GM21381 (cell line): ENCODE data around the gene SLC25A19.

Experiments
- ATAC-seq: cut with Tn5 transposase; IDR thresholded peaks from one replicate; pipeline ENCODE4 v1.9.1; 2021; ENCODE audit warnings: mild to moderate bottlenecking, moderate library complexity; ENCODE audit not compliant: unreplicated experiment

Gene SLC25A19

DNA sequence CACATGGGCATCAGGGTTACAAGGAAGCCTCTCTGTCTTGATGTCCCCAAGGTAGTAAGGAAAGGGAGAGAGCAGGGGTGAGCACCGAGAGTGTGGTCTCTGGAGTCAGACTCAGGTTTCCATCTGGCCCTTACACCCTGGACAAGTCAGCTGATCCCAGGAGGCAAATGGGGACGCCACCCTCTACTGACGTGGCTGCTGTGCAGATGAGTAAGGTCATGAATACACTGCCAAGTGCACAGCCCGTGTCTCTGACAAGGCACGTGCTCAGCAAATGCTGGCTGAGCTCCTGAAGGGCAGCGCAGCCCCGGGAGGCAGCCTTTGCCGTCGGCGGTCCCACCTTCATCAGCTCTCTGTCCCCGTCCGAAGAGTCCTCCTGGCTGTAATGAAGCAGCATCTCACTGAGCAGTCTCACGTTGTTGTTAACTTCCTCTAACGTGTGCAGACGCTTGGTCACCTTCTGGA is 47.2 kb downstream of the SLC25A19 start:
- no peak for ATAC-seq

DNA sequence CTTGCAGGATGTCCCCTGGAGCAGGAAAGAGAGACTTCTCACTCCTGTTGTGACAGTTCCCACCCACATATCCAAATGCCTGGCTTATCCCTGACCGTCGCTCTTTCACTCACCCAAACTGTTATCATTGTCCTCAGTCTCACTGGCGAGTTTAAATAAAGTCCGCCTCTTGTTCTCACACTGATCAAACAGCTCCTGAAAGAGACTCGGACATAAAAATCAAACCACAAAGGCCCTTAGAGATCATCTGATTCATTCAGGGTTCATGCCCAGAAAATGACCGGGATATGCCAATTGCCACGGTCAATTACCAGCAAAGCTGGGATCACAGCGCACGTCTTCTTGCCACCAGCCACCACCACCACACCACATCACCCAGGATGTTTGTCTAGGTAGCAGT is 47.7 kb downstream of the SLC25A19 start:
- ATAC-seq = no peak

DNA sequence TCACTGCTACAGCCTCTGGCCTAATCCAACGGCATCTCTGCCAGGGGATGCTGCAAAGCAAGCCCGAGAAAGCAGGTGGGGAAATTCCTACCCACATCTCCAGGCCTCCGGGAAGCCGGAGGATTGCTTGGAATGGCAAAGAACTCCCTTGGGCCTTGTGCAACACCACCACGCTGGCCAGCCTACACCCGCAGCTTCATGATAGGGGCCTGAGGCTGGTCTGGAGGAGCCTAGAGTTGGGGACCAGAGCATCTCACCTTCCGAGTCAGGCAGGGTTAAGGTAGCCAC is 48.1 kb downstream of the SLC25A19 start:
- ATAC-seq = no peak

DNA sequence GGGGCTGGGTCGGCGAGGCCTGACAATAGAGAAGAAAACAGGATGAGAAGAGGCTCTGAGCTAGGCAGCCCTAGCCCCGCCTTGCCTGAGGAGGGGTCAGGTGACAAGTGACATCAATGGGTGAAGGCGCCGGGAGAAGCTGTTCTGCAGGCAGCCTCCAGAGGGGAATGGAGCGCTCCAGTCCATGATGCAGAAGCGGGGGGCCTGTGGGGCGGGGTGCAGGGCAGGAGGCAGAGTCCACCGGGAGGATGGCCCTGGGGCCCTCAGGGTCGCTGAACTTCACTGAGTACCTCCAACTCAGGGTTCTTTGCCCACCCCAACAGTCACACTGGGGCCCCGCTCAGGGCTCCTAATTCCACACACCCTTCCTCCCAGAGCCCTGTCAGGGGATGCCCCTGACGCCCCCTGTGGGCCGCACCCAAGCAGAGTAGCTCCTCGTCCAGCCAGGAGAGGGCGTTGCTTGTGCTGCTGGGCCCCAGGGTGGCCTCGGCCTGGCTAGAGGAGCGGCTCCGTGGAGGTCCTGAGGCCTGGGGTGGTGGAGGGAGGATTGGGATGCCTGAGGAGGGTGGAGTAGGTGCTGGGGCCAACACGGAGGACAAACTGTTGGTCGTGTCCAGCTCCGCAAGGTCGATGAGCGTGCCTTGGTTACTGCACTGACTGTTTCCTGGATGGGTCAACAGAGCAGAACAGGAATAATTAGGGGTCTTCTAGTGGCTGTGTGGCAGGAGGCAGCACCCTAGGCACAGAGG is 48.7 kb downstream of the SLC25A19 start:
- ATAC-seq = no peak

GRCh38 chr17:75239778-75240393 is 49.3 kb downstream of the SLC25A19 start:
- no peak for ATAC-seq

DNA sequence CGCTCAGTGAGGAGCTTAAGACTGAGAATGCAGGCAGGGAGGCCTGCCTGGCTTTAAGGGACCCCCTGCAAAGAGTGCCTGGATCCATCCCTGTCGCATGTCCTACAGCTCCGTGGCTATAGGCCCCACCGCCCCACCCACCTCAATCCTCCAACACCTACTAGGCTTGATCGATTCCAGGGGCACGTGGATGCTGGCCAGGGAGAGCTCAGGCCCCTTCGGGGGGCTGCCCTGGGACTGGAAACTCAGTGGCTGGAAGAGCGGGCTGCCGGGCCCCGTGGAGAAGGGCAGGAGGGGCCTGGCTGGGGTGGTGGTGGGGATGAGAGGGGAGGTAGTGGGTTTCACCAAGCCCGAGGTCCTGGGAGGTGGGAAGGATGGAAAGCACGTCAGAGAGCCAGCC is 50.0 kb downstream of the SLC25A19 start:
- ATAC-seq = no peak

DNA sequence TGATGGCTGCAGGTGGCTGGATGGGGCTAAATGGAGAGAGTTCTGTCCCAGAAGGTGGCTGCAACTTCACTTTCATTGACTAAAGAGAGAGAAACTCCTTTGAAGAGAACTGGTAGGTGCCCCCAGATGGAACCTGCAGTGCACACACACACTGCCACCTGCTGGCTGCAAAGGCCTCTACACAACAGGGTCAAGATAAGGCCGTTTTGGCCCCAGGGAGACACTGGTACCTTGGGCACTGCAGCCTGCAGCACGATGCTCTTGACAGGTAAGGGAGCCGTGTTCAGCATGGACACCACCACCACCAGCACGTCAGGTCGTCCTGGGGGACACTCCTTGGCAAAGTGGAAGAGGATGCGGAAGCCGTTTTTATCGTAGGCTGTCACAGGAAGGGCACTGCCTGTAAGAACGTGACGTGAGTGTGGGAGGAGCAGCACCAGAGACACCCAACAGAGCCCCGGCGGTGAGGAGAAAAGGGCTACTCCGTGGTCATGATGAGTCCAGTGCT is 50.5 kb downstream of the SLC25A19 start:
- ATAC-seq = no peak

DNA sequence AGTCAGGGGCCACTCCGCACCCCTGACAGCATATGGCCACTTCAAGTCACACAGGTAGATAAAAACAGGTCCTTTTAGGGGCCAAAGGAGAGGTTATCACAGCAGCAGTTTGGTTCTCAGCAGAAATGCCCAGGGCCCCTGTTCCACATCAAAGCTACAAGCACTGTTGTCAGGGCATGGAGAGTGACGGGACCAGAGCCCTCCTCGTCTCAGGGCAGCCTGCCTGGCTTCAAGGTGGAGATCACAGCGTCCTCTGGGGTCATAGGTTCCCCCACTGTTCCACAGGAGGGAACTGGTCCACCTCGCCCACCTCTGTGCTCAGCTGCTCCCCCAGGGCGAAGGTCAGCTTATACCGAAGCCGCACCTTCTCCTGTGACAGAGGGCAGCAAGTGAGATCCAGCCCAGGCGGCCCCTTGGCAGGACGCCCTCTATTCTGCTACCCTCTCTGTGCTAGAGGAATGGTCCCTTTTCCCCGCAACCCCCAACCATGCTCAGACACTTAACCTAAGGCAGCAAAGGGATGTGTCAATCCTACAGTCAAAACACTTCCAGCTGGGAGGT is 51.1 kb downstream of the SLC25A19 start:
- no peak for ATAC-seq

DNA sequence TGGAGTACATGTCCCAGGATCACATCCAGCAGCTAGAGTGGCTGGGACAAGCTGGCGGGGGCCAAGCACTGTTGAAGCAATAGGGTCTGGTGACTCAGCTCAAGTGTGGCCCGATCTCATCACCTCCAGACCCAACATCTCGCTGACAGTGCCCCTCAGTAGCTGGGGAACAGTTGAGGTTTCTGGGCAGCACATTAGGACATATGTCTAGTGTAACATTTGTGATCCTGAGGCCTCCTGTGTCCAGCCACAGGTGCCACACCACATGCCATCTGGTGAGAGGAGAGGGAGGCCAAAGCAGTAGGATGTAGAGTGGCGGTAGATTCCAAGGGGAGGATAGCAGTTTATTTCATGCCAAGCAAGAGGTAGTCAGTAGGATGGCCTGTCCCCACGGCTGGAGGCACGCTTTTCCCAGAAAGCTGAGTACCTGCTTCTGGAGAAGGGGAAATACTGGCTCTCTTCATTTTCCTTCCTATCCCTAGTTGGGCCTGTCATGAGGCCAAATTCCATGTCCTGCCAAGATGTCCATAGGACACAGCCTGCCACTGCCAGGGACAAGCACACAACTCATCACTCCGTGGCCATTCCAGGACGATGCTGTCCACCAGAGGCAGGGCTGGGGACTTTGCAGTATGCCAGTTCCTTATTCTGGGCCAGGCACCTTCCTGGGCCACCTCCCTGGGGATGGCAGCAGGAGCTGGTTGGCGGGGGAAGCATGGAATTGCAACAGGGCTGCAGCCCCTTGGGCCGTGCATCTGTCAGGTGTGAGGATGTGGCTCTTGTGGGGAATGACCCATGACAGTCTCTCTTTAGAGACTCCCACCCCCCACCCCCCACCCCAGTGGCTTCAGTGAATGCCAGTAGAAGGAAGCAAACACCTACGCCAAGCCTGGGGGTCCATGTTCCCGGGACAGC is 51.9 kb downstream of the SLC25A19 start:
- ATAC-seq = no peak

GRCh38 chr17:75232786-75233185 is 56.4 kb downstream of the SLC25A19 start:
- ATAC-seq = no peak

DNA sequence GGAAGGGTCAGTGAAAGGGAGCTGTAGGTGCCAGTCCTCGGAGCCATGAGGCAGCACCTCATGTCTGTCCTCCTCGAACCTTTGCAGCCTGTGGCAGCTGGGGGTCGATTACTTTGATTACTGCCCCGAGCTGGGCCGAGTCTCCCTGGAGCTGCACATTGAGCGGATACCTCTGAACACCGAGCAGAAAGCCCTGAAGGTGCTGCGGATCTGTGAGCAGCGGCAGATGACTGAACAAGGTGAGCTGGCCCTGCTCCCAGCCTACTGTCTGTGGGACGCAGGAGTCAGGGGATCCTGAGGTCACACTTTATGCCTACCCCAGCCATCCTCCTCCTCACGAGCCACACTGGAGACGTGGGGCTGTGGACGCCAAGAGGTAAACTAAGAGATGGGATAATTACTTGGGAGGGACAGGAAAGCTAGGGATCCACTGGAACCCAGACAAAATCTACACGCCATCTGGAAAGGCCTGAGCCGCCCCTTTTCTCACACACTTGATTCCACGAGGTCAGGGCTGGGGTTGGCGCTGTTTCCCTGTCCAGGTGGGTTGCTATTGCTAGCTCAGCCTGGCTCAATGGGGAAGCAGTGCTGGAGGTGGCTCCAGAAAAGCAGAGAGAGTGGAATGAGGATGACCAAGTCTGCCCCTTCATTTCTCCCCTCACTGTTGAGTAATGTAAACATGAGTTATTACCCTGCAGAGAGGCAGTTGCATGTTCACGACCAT is 57.3 kb downstream of the SLC25A19 start:
- no peak for ATAC-seq

DNA sequence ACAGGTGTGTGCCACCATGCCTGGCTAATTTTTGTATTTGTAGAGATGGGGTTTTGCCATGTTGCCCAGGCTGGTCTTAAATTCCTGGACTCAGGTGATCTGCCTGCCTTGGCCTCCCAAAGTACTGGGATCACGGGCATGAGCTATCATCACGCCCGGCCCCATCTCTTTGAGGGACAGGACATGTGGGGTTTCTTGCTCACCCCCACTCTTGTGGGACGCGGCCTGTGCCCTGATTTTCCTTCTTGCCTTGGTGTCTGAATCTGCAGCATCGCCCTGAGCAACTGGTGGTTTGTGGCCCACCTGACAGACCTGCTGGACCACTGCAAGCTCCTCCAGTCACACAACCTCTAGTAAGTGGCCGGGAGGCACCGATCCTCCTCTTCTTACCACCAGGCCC is 58.2 kb downstream of the SLC25A19 start:
- no peak for ATAC-seq

DNA sequence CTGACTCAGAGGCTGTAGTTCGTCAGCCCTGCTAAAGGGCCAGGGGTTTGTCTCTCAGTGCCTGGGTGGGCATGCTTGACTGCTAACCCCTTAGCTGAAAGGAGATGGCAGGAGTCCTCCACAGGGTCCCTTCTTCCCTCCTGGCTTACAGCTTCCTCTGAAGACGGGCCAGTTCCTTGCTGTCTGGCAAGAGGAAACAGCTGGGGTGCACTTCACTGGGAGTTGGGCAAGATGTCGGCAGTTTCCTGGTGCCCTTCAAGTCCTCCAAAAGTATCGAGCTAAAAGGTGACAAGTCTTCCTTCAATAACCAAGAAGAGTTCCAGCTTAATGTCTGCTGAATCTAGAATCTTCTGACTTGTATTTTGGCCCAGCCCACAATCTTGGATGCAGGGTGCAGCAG is 60.4 kb downstream of the SLC25A19 start:
- ATAC-seq = no peak

- ATAC-seq = no peak
These were observed 60.9 kb downstream of the SLC25A19 start for GRCh38 chr17:75228305-75228704.

GRCh38 chr17:75227729-75228128 is 61.5 kb downstream of the SLC25A19 start:
- no peak for ATAC-seq

- ATAC-seq = no peak
These were observed 64.2 kb downstream of the SLC25A19 start for GRCh38 chr17:75225016-75225415.
